H1 (cell line): ENCODE results near the gene SLC8A1. TPM values are rescaled to one million over a fixed set of nuclear protein-coding genes. Genes with fewer than 3 reads are reported as not detected.

Source experiments
- CTCF ChIA-PET: fragments of 300-600 bp; sonication (Branson Sonifier 250); formaldehyde crosslinking; loops from one replicate; lab custom pipeline; 2021; ENCODE audit not compliant: partially characterized antibody; lab: Charles Lee
- POLR2A ChIA-PET: fragments of 300-600 bp; sonication (Branson Sonifier 250); formaldehyde crosslinking; loops from one replicate; lab custom pipeline; 2021; ENCODE audit warnings: inconsistent platforms; ENCODE audit not compliant: partially characterized antibody; lab: Charles Lee
- DNase-seq, 2 experiments: peaks; one replicate each; pipeline versions ENCODE4 v3.0.0 to v3.0.0-alpha.2; 2010 to 2022; ENCODE audit warnings: low spot score in 2 of 2, low read depth in 1 of 2, mixed read lengths in 1 of 2
- FAIRE-seq: peaks from 2 replicates; lab custom pipeline; 2011; peaks lifted over from hg19 to GRCh38; lab: Jason Lieb, UNC
- H2AFZ ChIP-seq: 2 replicates; pipeline ENCODE4 v1.8.1; 2012; ENCODE audit warnings: low read length, inconsistent platforms
- H2AK5ac ChIP-seq: 2 replicates; pipeline ENCODE4 v1.6.1; 2013; ENCODE audit warnings: low read depth, low read length
- H2BK120ac ChIP-seq: replicated peaks from 2 replicates; pipeline ENCODE3; 2013; ENCODE audit warnings: low read depth, low read length, inconsistent platforms
- H2BK12ac ChIP-seq: 2 replicates; pipeline ENCODE4 v1.6.1; 2013; ENCODE audit warnings: low read depth, low read length
- H2BK15ac ChIP-seq: 2 replicates; pipeline ENCODE4 v1.6.1; 2013; ENCODE audit warnings: low read length
- H2BK20ac ChIP-seq: 2 replicates; pipeline ENCODE4 v1.6.1; 2013; ENCODE audit warnings: low read length
- H2BK5ac ChIP-seq: 2 replicates; pipeline ENCODE4 v1.6.1; 2013; ENCODE audit warnings: low read depth, low read length
- H3K14ac ChIP-seq: 2 replicates; pipeline ENCODE4 v1.6.1; 2013; ENCODE audit warnings: inconsistent platforms; ENCODE audit not compliant: insufficient read length
- H3K18ac ChIP-seq: 2 replicates; pipeline ENCODE4 v1.6.1; 2013; ENCODE audit warnings: low read length; ENCODE audit errors: extremely low read depth
- H3K23ac ChIP-seq: 2 replicates; pipeline ENCODE4 v1.6.1; 2013; ENCODE audit warnings: inconsistent platforms; ENCODE audit not compliant: insufficient read length
- H3K23me2 ChIP-seq: 2 replicates; pipeline ENCODE4 v1.6.1; 2013; ENCODE audit warnings: low read depth, low read length
- H3K27ac ChIP-seq: 2 replicates; pipeline ENCODE4 v1.6.1; 2011; ENCODE audit warnings: low read depth, low read length, inconsistent platforms
- H3K27me3 ChIP-seq, 4 experiments: replicated peaks in 1 of 4; 1 replicate in 1 of 4; 2 replicates in 3 of 4; pipeline versions ENCODE4 v1.6.1 to v1.8.1; 2011 to 2013; ENCODE audit warnings: low read length in 3 of 4, mild to moderate bottlenecking in 3 of 4, inconsistent platforms in 2 of 4, mixed read lengths in 2 of 4, moderate library complexity in 1 of 4; ENCODE audit not compliant: control insufficient read depth in 3 of 4, insufficient read depth in 3 of 4; ENCODE audit errors: extremely low read depth in 1 of 4
- H3K36me3 ChIP-seq, 4 experiments: 2 replicates each; pipeline versions ENCODE4 v1.6.1 to v1.8.1; 2011 to 2013; ENCODE audit warnings: mild to moderate bottlenecking in 4 of 4, low read length in 3 of 4, moderate library complexity in 2 of 4, control low read depth in 1 of 4, inconsistent platforms in 1 of 4; ENCODE audit not compliant: insufficient read depth in 4 of 4, control insufficient read depth in 2 of 4
- H3K4ac ChIP-seq: replicated peaks from 2 replicates; pipeline ENCODE3; 2013; ENCODE audit warnings: low read length, low read depth, mixed read lengths, inconsistent platforms; ENCODE audit not compliant: insufficient read length
- H3K4me1 ChIP-seq, 4 experiments: replicated peaks in 1 of 4; 1 replicate in 1 of 4; 2 replicates in 3 of 4; pipeline versions ENCODE4 v1.6.1 to v1.8.1; 2011 to 2013; ENCODE audit warnings: low read length in 3 of 4, inconsistent platforms in 2 of 4, mixed read lengths in 1 of 4; ENCODE audit not compliant: insufficient read depth in 4 of 4, control insufficient read depth in 3 of 4
- H3K4me2 ChIP-seq, 2 experiments: 2 replicates each; pipeline versions ENCODE4 v1.6.1 to v1.8.1; 2011 to 2013; ENCODE audit warnings: low read depth in 2 of 2, low read length in 2 of 2, control low read depth in 1 of 2, inconsistent platforms in 1 of 2, mild to moderate bottlenecking in 1 of 2; ENCODE audit not compliant: insufficient read depth in 1 of 2
- H3K4me3 ChIP-seq, 4 experiments: fragments of 200-600, 300-600 bp in 1 of 4; sonication (generic), shearing (Covaris generic), sonication (Bioruptor Twin) in 1 of 4; 2 replicates each; pipeline versions ENCODE4 v1.5.1 to v1.8.1; 2011 to 2016; ENCODE audit warnings: low read length in 4 of 4, low read depth in 3 of 4, control low read depth in 2 of 4, inconsistent platforms in 2 of 4, mild to moderate bottlenecking in 2 of 4, mixed read lengths in 1 of 4, moderate library complexity in 1 of 4; ENCODE audit not compliant: insufficient read depth in 2 of 4; ENCODE audit errors: extremely low read depth in 1 of 4
- H3K56ac ChIP-seq: replicated peaks from 2 replicates; pipeline ENCODE3; 2013; ENCODE audit warnings: low read depth, mild to moderate bottlenecking, mixed read lengths, low read length, inconsistent platforms; ENCODE audit not compliant: insufficient read length
- H3K79me1 ChIP-seq: 2 replicates; pipeline ENCODE4 v1.6.1; 2013; ENCODE audit warnings: low read depth, low read length, control low read depth
- H3K79me2 ChIP-seq, 2 experiments: 2 replicates each; pipeline versions ENCODE4 v1.6.1 to v1.8.1; 2012 to 2013; ENCODE audit warnings: low read length in 2 of 2, mild to moderate bottlenecking in 2 of 2, inconsistent platforms in 1 of 2; ENCODE audit not compliant: insufficient read depth in 2 of 2, control insufficient read depth in 1 of 2
- H3K9ac ChIP-seq, 4 experiments: replicated peaks in 1 of 4; 1 replicate in 1 of 4; 2 replicates in 3 of 4; pipeline versions ENCODE4 v1.6.1 to v1.8.1; 2011 to 2013; ENCODE audit warnings: low read depth in 3 of 4, low read length in 3 of 4, control low read depth in 2 of 4, mild to moderate bottlenecking in 2 of 4, moderate library complexity in 2 of 4, inconsistent platforms in 1 of 4; ENCODE audit errors: extremely low read depth in 1 of 4
- H3K9me3 ChIP-seq, 2 experiments: 2 replicates each; pipeline versions ENCODE4 v1.6.1 to v1.8.1; 2012 to 2013; ENCODE audit warnings: mild to moderate bottlenecking in 2 of 2, moderate library complexity in 2 of 2, control low read depth in 1 of 2, inconsistent platforms in 1 of 2, low read depth in 1 of 2, low read length in 1 of 2, mixed read lengths in 1 of 2; ENCODE audit not compliant: insufficient read depth in 2 of 2
- H4K20me1 ChIP-seq, 2 experiments: replicated peaks in 1 of 2; 2 replicates each; pipeline versions ENCODE3 to v1.8.1; 2011 to 2013; ENCODE audit warnings: inconsistent platforms in 2 of 2, low read length in 2 of 2, mild to moderate bottlenecking in 1 of 2; ENCODE audit not compliant: insufficient read depth in 2 of 2, control insufficient read depth in 1 of 2
- H4K5ac ChIP-seq: 2 replicates; pipeline ENCODE4 v1.6.1; 2013; ENCODE audit warnings: low read length, low read depth, mixed read lengths, inconsistent platforms; ENCODE audit not compliant: insufficient read length
- H4K8ac ChIP-seq: 2 replicates; pipeline ENCODE4 v1.8.0; 2013; ENCODE audit warnings: mild to moderate bottlenecking, moderate library complexity, low read length, inconsistent platforms; ENCODE audit not compliant: insufficient read depth; ENCODE audit errors: extremely low read depth
- H4K91ac ChIP-seq: replicated peaks from 2 replicates; pipeline ENCODE3; 2013; ENCODE audit warnings: low read length, mixed read lengths, inconsistent platforms; ENCODE audit not compliant: insufficient read length
- CHD1 ChIP-seq: IDR thresholded peaks from 2 replicates; pipeline ENCODE4 v1.6.1; 2012; ENCODE audit warnings: low read depth, low read length, improper control_type of control experiment
- FOSL1 ChIP-seq: IDR thresholded peaks from 2 replicates; pipeline ENCODE4 v1.6.1; 2011; ENCODE audit warnings: mild to moderate bottlenecking, low read depth, low read length, moderate library complexity; ENCODE audit not compliant: insufficient read depth
- GABPA ChIP-seq: IDR thresholded peaks from 2 replicates; pipeline ENCODE4 v1.6.1; 2011; ENCODE audit warnings: mild to moderate bottlenecking, low read length, moderate library complexity, borderline replicate concordance; ENCODE audit not compliant: insufficient read depth
- JUN ChIP-seq: IDR thresholded peaks from 2 replicates; pipeline ENCODE4 v1.6.1; 2011; ENCODE audit warnings: low read depth, mild to moderate bottlenecking, improper control_type of control experiment, low read length
- NANOG ChIP-seq: IDR thresholded peaks from 2 replicates; pipeline ENCODE4 v1.6.1; 2011; ENCODE audit warnings: low read length, low read depth, mild to moderate bottlenecking, inconsistent platforms; ENCODE audit not compliant: insufficient read depth, poor library complexity, severe bottlenecking
- RNF2 ChIP-seq: fragments of 200-900, 300-1000 bp; sonication (generic); IDR thresholded peaks from 2 replicates; pipeline ENCODE4 v1.7.1; 2016; ENCODE audit warnings: borderline replicate concordance, low read depth, mild to moderate bottlenecking, antibody characterized with exemption, low read length; ENCODE audit not compliant: poor library complexity, severe bottlenecking; ENCODE audit errors: missing control alignments
- SAP30 ChIP-seq: fragments of 300-600 bp; sonication (generic); IDR thresholded peaks from 2 replicates; pipeline ENCODE4 v1.7.1; 2012; ENCODE audit warnings: low read length, moderate library complexity, mild to moderate bottlenecking, inconsistent platforms; ENCODE audit not compliant: insufficient read depth, insufficient replicate concordance
- SIN3A ChIP-seq, 2 experiments: IDR thresholded peaks in 1 of 2; conservative IDR thresholded peaks in 1 of 2; 2 replicates each; pipeline ENCODE4 v1.6.1; 2011 to 2012; ENCODE audit warnings: low read length in 2 of 2, improper control_type of control experiment in 1 of 2, low read depth in 1 of 2, mild to moderate bottlenecking in 1 of 2
- SIX5 ChIP-seq: IDR thresholded peaks from 2 replicates; pipeline ENCODE4 v1.6.1; 2011; ENCODE audit warnings: mild to moderate bottlenecking, low read depth, low read length
- SP2 ChIP-seq: IDR thresholded peaks from 2 replicates; pipeline ENCODE4 v1.6.1; 2012; ENCODE audit warnings: mild to moderate bottlenecking, low read length, inconsistent platforms
- SP4 ChIP-seq: IDR thresholded peaks from 2 replicates; pipeline ENCODE4 v1.6.1; 2012; ENCODE audit warnings: low read length, inconsistent platforms
- SRF ChIP-seq: IDR thresholded peaks from 2 replicates; pipeline ENCODE4 v1.6.1; 2011; ENCODE audit warnings: mild to moderate bottlenecking, low read depth, low read length, moderate library complexity
- SUZ12 ChIP-seq: fragments of 200-600 bp; sonication (generic); IDR thresholded peaks from 2 replicates; pipeline ENCODE4 v1.6.1; 2012; ENCODE audit warnings: mild to moderate bottlenecking, inconsistent platforms, low read length, moderate library complexity, mixed read lengths
- TAF1 ChIP-seq: IDR thresholded peaks from 2 replicates; pipeline ENCODE4 v1.6.1; 2011; ENCODE audit warnings: mild to moderate bottlenecking, low read depth, low read length
- ZNF274 ChIP-seq: IDR thresholded peaks from 2 replicates; pipeline ENCODE4 v1.7.0; 2012; ENCODE audit warnings: low read length, borderline replicate concordance; ENCODE audit errors: extremely low read depth
- WGBS, 2 experiments: shearing (Covaris generic) in 1 of 2; methylation state at CpG; one replicate each; pipeline versions ENCODE4 v1.1.6 to v1.1.7; 2013 to 2015; ENCODE audit warnings: low lambda C conversion rate in 2 of 2, mixed read lengths in 2 of 2, inconsistent platforms in 1 of 2, low coverage in 1 of 2, missing lambda C conversion rate in 1 of 2; ENCODE audit not compliant: insufficient replicate concordance in 2 of 2, insufficient coverage in 1 of 2, insufficient read length in 1 of 2; ENCODE audit errors: extremely low coverage in 1 of 2, missing lambda C conversion rate in 1 of 2; 5-methylcytosine and 5-hydroxymethylcytosine counted together
- polyA plus RNA-seq, 7 experiments: library from polyadenylated mRNA; depleted of rRNA in 3 of 7; stranded (reverse) in 5 of 7; unstranded in 2 of 7; fragments of >200 nt in 5 of 7; fragments of 200-250 nt in 2 of 7; gene quantifications; 1 replicate in 5 of 7; 2 replicates in 1 of 7; 4 replicates in 1 of 7; pipeline versions ENCODE4 v1.2.1 to v1.2.3, GENCODE V29; 2011 to 2013; ENCODE audit warnings: missing spikeins in 2 of 7, mixed read lengths in 2 of 7
- total RNA-seq: library from RNA; stranded (reverse); fragmentation: NEBNext Ultra II Directional; extraction: Animal tissue kit (Norgen Biotek cat#: 25700); gene quantifications from 2 replicates; pipeline ENCODE4 v1.2.1, GENCODE V29; 2021

SLC8A1 gene
- total and polyA plus RNA-seq, 2 of the 8 experiments (the other 6 are each of a cell fraction or from before 2014, with no cell fraction given) = 0.68 to 3.6 TPM

- Histone ChIP-seq H3K27ac (no peak overlapping the region), H3K4ac (no peak overlapping the region), H3K18ac (no peak overlapping the region), H2AFZ (no peak overlapping the region), H2BK15ac (no peak overlapping the region), H3K4me3 (no peak overlapping the region), H3K79me2 (no peaks in the 10 kb centered on the region), H3K9ac (no peak overlapping the region), H3K27me3 (no peaks in the 10 kb centered on the region), H4K8ac (no peak overlapping the region), H4K5ac (no peak overlapping the region), H3K23ac (no peak overlapping the region), H2BK120ac (no peak overlapping the region), H2AK5ac (no peak overlapping the region), H2BK20ac (no peak overlapping the region), H2BK12ac (no peak overlapping the region), H3K14ac (no peak overlapping the region), H3K23me2 (no peaks in the 10 kb centered on the region), H3K4me1 (no peaks in the 10 kb centered on the region), H2BK5ac (no peak overlapping the region), H4K20me1 (no peaks in the 10 kb centered on the region), H4K91ac (no peak overlapping the region), H3K36me3 (no peaks in the 10 kb centered on the region), H3K4me2 (no peak overlapping the region), H3K56ac (no peak overlapping the region), H3K79me1 (no peaks in the 10 kb centered on the region), H3K9me3 (no peaks in the 10 kb centered on the region)
- DNase-seq (no peak), FAIRE-seq (no peak)
- CTCF ChIA-PET = interaction anchor here (0.6 kb wide), 1 partner anchor 30 kb away, joined by 3 read pairs; no protein-coding TSS in a partner anchor
- POLR2A ChIA-PET = no interaction called here
- 95% methylated on average over 1 of the region's 1 CpG; no CpG with 5 or more reads in 1 of the 2 experiments for WGBS, 2 experiments
- TF ChIP-seq RNF2 (no peak), SUZ12 (no peak), JUN (no peak), SIX5 (no peak), NANOG (no peak), SP2 (no peak), SP4 (no peak), GABPA (no peak), ZNF274 (no peak), SAP30 (no peak), FOSL1 (no peak), CHD1 (no peak), SIN3A (conservative IDR thresholded peaks at IDR 0.05 in 1 of 2, IDR thresholded peaks at IDR 0.05 in 1 of 2; ENCODE audit: low read depth in 1 of 2, low read length in 2 of 2) (no peak), TAF1 (no peak), SRF (no peak)
These were observed 328.6 kb downstream of the SLC8A1 start for GRCh38 chr2:40123326-40123725.
